ENCODE data around the gene TBC1D8.

Gene TBC1D8

GRCh38 chr2:100987974-100988373, 163.2 kb downstream of the TBC1D8 start:
- DNase-seq (ENCODE audit: low spot score), result no peak
- TF ChIP-seq CTCF (IDR thresholded peaks at IDR 0.05; ENCODE audit: extremely low read depth, insufficient read depth, missing control alignments), result no peak
- in situ Hi-C loops (cut with MboI; ENCODE audit: low pct_unique_long_range_greater_than_20kb, low sequenced_read_pairs, unreplicated experiment), result loop anchor here (5.0 kb wide), 1 partner anchor 376 kb away; no protein-coding TSS in a partner anchor

GRCh38 chr2:100987536-100987935, 163.6 kb downstream of the TBC1D8 start:
- DNase-seq (ENCODE audit: low spot score), result no peak
- no peak for TF ChIP-seq CTCF (IDR thresholded peaks at IDR 0.05; ENCODE audit: extremely low read depth, insufficient read depth, missing control alignments)
- in situ Hi-C loops (cut with MboI; ENCODE audit: low pct_unique_long_range_greater_than_20kb, low sequenced_read_pairs, unreplicated experiment), result loop anchor here (5.0 kb wide), 1 partner anchor 375 kb away; no protein-coding TSS in a partner anchor

- no peak for DNase-seq (ENCODE audit: low spot score)
- in situ Hi-C loops (cut with MboI; ENCODE audit: low pct_unique_long_range_greater_than_20kb, low sequenced_read_pairs, unreplicated experiment), result loop anchor here (5.0 kb wide), 1 partner anchor 374 kb away; no protein-coding TSS in a partner anchor
- no peak for TF ChIP-seq CTCF (IDR thresholded peaks at IDR 0.05; ENCODE audit: extremely low read depth, insufficient read depth, missing control alignments)
Observed at GRCh38 chr2:100986157-100986556, 165.0 kb downstream of the TBC1D8 start.

- in situ Hi-C loops (cut with MboI; ENCODE audit: low pct_unique_long_range_greater_than_20kb, low sequenced_read_pairs, unreplicated experiment), result loop anchor here (5.0 kb wide), 1 partner anchor 373 kb away; no protein-coding TSS in a partner anchor
- peak; percentile 94 for TF ChIP-seq CTCF (IDR thresholded peaks at IDR 0.05; ENCODE audit: extremely low read depth, insufficient read depth, missing control alignments)
Observed at GRCh38 chr2:100984892-100985307, 166.3 kb downstream of the TBC1D8 start.

GRCh38 chr2:100983684-100984310, 167.4 kb downstream of the TBC1D8 start:
- no peak for TF ChIP-seq CTCF (IDR thresholded peaks at IDR 0.05; ENCODE audit: extremely low read depth, insufficient read depth, missing control alignments)
- in situ Hi-C loops (cut with MboI; ENCODE audit: low pct_unique_long_range_greater_than_20kb, low sequenced_read_pairs, unreplicated experiment), result no loop called here
- DNase-seq (ENCODE audit: low spot score), result no peak

More at GRCh38 chr2:100984892-100985307, 166.3 kb downstream of the TBC1D8 start:
- DNase-seq (ENCODE audit: low spot score), result peak; percentile 84

- no peak for DNase-seq (ENCODE audit: low spot score)
- no peak for TF ChIP-seq CTCF (IDR thresholded peaks at IDR 0.05; ENCODE audit: extremely low read depth, insufficient read depth, missing control alignments)
- in situ Hi-C loops (cut with MboI; ENCODE audit: low pct_unique_long_range_greater_than_20kb, low sequenced_read_pairs, unreplicated experiment), result no loop called here
Observed at GRCh38 chr2:100983201-100983600, 168.0 kb downstream of the TBC1D8 start.
